Smooth muscle cell of the umbilical artery (primary cell): Measurements from ENCODE around the gene GNG2. TPM values are rescaled to one million over a fixed set of nuclear protein-coding genes. Genes with fewer than 3 reads are reported as not detected.

Source experiments
- total RNA-seq: library from RNA; depleted of rRNA; stranded (reverse); fragments of >200 nt; gene quantifications from 2 replicates; pipeline ENCODE4 v1.2.3, GENCODE V29; 2014

The GNG2 gene
- 31.2 and 37.1 TPM in 2 replicates for total RNA-seq

DNA sequence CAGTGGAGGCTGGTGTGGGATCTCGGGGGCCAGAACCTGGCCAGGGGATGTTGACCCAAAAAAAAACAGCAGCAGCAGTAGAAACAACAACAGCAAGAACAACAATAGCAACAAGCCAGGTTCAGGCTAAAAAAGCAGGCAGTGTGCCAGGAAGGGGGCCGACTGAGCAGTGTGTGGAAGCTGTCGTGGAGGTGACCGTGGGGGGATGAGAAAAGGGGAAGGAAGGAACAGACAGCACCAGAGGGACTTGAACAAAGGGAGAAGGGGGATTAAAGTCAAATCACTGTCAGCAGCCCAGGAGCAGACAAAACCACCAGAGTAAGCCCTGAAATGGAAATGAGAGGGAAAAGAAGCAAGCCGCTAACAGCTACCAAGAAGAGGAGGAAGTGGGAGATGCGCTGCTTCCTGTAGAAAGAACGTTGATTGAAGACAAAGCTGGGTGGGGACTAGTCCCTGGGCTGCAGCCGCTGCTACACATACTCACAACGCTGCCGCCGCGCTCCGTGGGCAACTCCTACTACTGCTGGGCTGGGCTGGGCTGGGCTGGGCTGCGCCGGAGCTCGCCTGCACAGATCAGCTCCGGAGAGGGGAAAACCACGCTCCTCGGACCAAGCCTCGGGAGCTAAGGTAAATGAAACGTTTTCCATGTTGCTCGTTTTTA lies at the start of gene GNG2:
Gene GNG2, plus strand, starts transcription at position 449 of the 661 bp plus-strand sequence. CDS start 90,067 bp downstream, outside the sequence.

DNA sequence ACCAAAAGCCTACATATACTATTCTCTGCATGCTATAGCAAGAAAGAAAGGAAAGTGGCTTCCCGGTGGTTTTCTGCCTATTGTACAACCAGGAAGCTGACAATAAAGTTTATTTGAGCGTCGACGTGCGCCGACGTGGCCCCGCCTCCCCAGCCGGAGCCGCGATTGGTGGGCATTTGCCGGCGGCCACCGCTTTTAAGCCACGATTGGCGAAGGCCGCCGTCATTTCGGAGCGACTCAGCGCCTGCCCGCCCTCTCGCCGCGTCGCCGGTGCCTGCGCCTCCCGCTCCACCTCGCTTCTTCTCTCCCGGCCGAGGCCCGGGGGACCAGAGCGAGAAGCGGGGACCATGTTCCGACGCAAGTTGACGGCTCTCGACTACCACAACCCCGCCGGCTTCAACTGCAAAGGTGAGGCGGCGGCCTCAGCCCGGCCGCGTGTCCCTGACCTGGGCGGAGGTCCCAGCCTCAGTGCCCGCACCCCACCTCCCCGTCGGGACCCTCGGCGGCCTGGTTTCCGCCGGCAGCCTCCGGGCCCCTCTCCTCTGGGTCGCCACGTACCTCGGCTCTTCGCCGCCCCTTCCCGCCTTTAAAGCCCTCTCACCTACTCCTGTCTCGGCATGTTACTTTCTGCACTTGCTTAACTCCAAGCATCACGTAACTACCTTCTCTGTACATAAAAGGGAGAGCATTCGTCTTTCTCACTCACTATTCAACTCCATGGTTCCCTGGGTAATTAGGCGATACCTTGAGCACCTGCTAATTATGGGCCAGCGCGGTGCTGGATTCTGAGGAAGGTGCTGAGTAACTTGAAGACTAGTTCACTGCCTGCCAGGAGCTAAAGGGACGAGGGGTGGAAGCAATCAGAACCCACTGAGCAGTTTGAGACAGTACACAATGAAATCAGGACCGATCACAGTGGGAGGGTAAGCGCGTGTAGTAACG lies 129.2 kb downstream of the GNG2 start, which contains the start of gene RTRAF:
Gene RTRAF, plus strand, starts transcription at position 254 of the 942 bp plus-strand sequence. Its CDS starts 94 bp downstream, at position 348.

Other genes starting within 250 kb of the GNG2 start
- gene FRMD6, start 208.7 kb upstream of the GNG2 start, total RNA-seq, result 258 and 718 TPM in 2 replicates
- gene RTRAF, start 128.9 kb downstream of the GNG2 start, total RNA-seq, result 115 and 168 TPM in 2 replicates
- gene NID2, start 208.4 kb downstream of the GNG2 start, total RNA-seq, result 157 and 264 TPM in 2 replicates